Heart left ventricle (tissue), 16 donors: ENCODE measurements around the gene DOK3. TPM values are rescaled to one million over a fixed set of nuclear protein-coding genes. Genes with fewer than 3 reads are reported as not detected.

ENCODE experiments used
- ATAC-seq, 4 donors: fragments of 200-7000 bp; cut with Tn5 transposase; one replicate each; pipeline ENCODE4 v1.9.1; 2020 to 2022; ENCODE audit warnings: moderate library complexity in 4 of 4, mild to moderate bottlenecking in 3 of 4, moderate number of reproducible peaks in 1 of 4
- DNase-seq, 5 donors: peaks; one replicate each; pipeline ENCODE4 v3.0.0-alpha.2; 2020
- H3K27ac ChIP-seq, 12 donors: fragments of 200-600 bp; sonication (generic) in 4 of 12; one replicate each; pipeline versions ENCODE4 v1.5.0 to v1.8.0; 2016 to 2022; ENCODE audit warnings: mild to moderate bottlenecking in 2 of 12
- H3K27me3 ChIP-seq, 9 donors: fragments of 200-600 bp; sonication (generic) in 2 of 9; one replicate each; pipeline versions ENCODE4 v1.5.1 to v1.8.0; 2016 to 2022; ENCODE audit warnings: mild to moderate bottlenecking in 3 of 9
- H3K36me3 ChIP-seq, 9 donors: fragments of 200-600 bp; sonication (generic) in 2 of 9; one replicate each; pipeline versions ENCODE4 v1.5.0 to v1.8.0; 2018 to 2022; ENCODE audit warnings: mild to moderate bottlenecking in 2 of 9
- H3K4me1 ChIP-seq, 12 donors: fragments of 200-600 bp; sonication (generic) in 4 of 12; one replicate each; pipeline versions ENCODE4 v1.5.0 to v1.8.0; 2016 to 2022; ENCODE audit warnings: mild to moderate bottlenecking in 3 of 12
- H3K4me3 ChIP-seq, 12 donors: fragments of 200-600 bp; sonication (generic) in 4 of 12; one replicate each; pipeline versions ENCODE4 v1.5.0 to v1.8.0; 2017 to 2022; ENCODE audit warnings: mild to moderate bottlenecking in 9 of 12, moderate library complexity in 4 of 12
- H3K9me3 ChIP-seq, 12 donors: fragments of 200-600 bp; sonication (generic) in 4 of 12; one replicate each; pipeline versions ENCODE4 v1.5.0 to v1.8.0; 2016 to 2022; ENCODE audit warnings: mild to moderate bottlenecking in 1 of 12
- POLR2A ChIP-seq, 2 donors: fragments of 450-650 bp; IDR thresholded peaks; one replicate each; pipeline ENCODE4 v1.6.1; 2017; ENCODE audit warnings: antibody characterized with exemption in 2 of 2, mild to moderate bottlenecking in 2 of 2, moderate library complexity in 2 of 2
- WGBS, 4 donors: extraction: QIAGEN DNeasy Blood & Tissue Kit in 2 of 4; methylation state at CpG; one replicate each; pipeline versions ENCODE4 v1.1.5 to v1.1.7; 2013 to 2018; 5-methylcytosine and 5-hydroxymethylcytosine counted together
- intact Hi-C, 10 donors: fragments of 100-400 bp; cut with DNase I; formaldehyde crosslinking; loops; one replicate each; pipeline versions ENCODE4 v1.11.1 to v1.14.2; 2022
- polyA plus RNA-seq, 2 donors: library from polyadenylated mRNA; stranded (reverse); fragments of 200-250 nt; gene quantifications; one replicate each; pipeline ENCODE4 v1.2.3, GENCODE V29; 2013
- total RNA-seq, 9 donors: library from RNA; depleted of rRNA in 2 of 9; stranded (reverse); fragments of >200 nt in 2 of 9; fragmentation: NEBNext Ultra II Directional in 3 of 9; extraction: Animal tissue kit (Norgen Biotek cat#: 25700) in 3 of 9; gene quantifications; one replicate each; pipeline versions ENCODE4 v1.1.0 to v1.2.4, GENCODE V29; 2016 to 2023
- TF ChIP-seq, protein P1 (sequence below), 12 donors: fragments of 200-600 bp; sonication (generic) in 4 of 12; IDR thresholded peaks; one replicate each; pipeline versions ENCODE4 v1.5.0 to v1.8.0; 2018 to 2022; ENCODE audit warnings: antibody characterized with exemption in 12 of 12, mild to moderate bottlenecking in 5 of 12
- donor health status: ischemic (EF 13 %, LVEDD 7.1; RV severe dilation, severe dysfunction).
- donor health status: healthy with polysubstance abuse.
- donor health status: DM: no; HTN: yes; CAD: no.
- donor health status: DM: no; HTN: no; CAD: no.
- donor health status: ischemic (EF 25% LVEDD 6.9; RV normal size, moderate dysfunction).
- donor health status: ischemic (EF 25% LVEDD 5.7; RV mildly dilated, moderate dysfunction).
- donor health status: healthy.
- donor health status: DM: yes; HTN: yes; CAD: no.
- donor health status: ischemic (EF 35%, LVEDD 5.7; RV mildly dilated, moderate dysfunction).
- donor health status: nonischemic (EF 11% LVEDD 7.7; RV severe dilation, severe dysfunction).
- donor health status: DM: yes; HTN: yes; CAD: no.
- donor health status: PGD.
- donor health status: ischemic (EF 29% LVEDD 5.4; RV normal size, mild dysfunction).
- donor health status: nonischemic (EF 23%, LVEDD 6.1; RV moderate dilation, normal function).

Gene DOK3
- total and polyA plus RNA-seq, 11 donors: 0.77 to 23.8 (median 2.7) TPM

- intact Hi-C loops: no loop called here
- 92 to 95% (median 94%) methylated on average over 8 of the region's 8 CpGs for WGBS, 4 donors
- DNase-seq (peak in 2 of 5 donors; percentile 4 to 11), ATAC-seq (no peak)
- peaks cover 0 to 100% (median 98%) of the 10 kb centered on the region in 9 donors for H3K36me3 ChIP-seq
- no peak overlapping the region for H3K27ac ChIP-seq
- H3K4me3 ChIP-seq: no peak overlapping the region
- no peaks in the 10 kb centered on the region for H3K27me3 ChIP-seq
- TF ChIP-seq, protein P1, sequence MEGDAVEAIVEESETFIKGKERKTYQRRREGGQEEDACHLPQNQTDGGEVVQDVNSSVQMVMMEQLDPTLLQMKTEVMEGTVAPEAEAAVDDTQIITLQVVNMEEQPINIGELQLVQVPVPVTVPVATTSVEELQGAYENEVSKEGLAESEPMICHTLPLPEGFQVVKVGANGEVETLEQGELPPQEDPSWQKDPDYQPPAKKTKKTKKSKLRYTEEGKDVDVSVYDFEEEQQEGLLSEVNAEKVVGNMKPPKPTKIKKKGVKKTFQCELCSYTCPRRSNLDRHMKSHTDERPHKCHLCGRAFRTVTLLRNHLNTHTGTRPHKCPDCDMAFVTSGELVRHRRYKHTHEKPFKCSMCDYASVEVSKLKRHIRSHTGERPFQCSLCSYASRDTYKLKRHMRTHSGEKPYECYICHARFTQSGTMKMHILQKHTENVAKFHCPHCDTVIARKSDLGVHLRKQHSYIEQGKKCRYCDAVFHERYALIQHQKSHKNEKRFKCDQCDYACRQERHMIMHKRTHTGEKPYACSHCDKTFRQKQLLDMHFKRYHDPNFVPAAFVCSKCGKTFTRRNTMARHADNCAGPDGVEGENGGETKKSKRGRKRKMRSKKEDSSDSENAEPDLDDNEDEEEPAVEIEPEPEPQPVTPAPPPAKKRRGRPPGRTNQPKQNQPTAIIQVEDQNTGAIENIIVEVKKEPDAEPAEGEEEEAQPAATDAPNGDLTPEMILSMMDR (IDR thresholded peaks at IDR 0.05): no peak
- no peak for TF ChIP-seq POLR2A (IDR thresholded peaks at IDR 0.05)
- H3K9me3 ChIP-seq: no peaks in the 10 kb centered on the region
- H3K4me1 ChIP-seq: peaks cover 0 to 22% (median 0%) of the 10 kb centered on the region in 12 donors
Measured at GRCh38 chr5:177527595-177527994, 18.0 kb upstream of the DOK3 start.

- peak in 2 of 5 donors; percentile 2 to 9 for DNase-seq
- TF ChIP-seq POLR2A (IDR thresholded peaks at IDR 0.05): no peak
- TF ChIP-seq, protein P1 (IDR thresholded peaks at IDR 0.05): no peak
- no peak overlapping the region for H3K4me3 ChIP-seq
- intact Hi-C loops: no loop called here
- H3K27me3 ChIP-seq: no peaks in the 10 kb centered on the region
- peaks cover 0 to 100% (median 95%) of the 10 kb centered on the region in 9 donors for H3K36me3 ChIP-seq
- peaks cover 0 to 22% (median 0%) of the 10 kb centered on the region in 12 donors for H3K4me1 ChIP-seq
- WGBS, 4 donors: 88 to 92% (median 90%) methylated on average over 6 of the region's 6 CpGs
- no peak overlapping the region for H3K27ac ChIP-seq
- no peaks in the 10 kb centered on the region for H3K9me3 ChIP-seq
- ATAC-seq: no peak
Measured at GRCh38 chr5:177526791-177527190, 17.2 kb upstream of the DOK3 start.

- DNase-seq (peak in 2 of 5 donors; percentile 2 to 10), ATAC-seq (no peak)
- intact Hi-C loops: no loop called here
- 87 to 96% (median 89%) methylated on average over 4 of the region's 4 CpGs for WGBS, 4 donors
- no peak overlapping the region for H3K4me3 ChIP-seq
- no peaks in the 10 kb centered on the region for H3K27me3 ChIP-seq
- peaks cover 0 to 100% (median 95%) of the 10 kb centered on the region in 9 donors for H3K36me3 ChIP-seq
- no peaks in the 10 kb centered on the region for H3K9me3 ChIP-seq
- H3K4me1 ChIP-seq: peaks cover 0 to 21% (median 0%) of the 10 kb centered on the region in 12 donors
- H3K27ac ChIP-seq: no peak overlapping the region
- TF ChIP-seq POLR2A (IDR thresholded peaks at IDR 0.05): no peak
- TF ChIP-seq, protein P1 (IDR thresholded peaks at IDR 0.05): no peak
Measured at GRCh38 chr5:177526191-177526590, 16.6 kb upstream of the DOK3 start.

DNA sequence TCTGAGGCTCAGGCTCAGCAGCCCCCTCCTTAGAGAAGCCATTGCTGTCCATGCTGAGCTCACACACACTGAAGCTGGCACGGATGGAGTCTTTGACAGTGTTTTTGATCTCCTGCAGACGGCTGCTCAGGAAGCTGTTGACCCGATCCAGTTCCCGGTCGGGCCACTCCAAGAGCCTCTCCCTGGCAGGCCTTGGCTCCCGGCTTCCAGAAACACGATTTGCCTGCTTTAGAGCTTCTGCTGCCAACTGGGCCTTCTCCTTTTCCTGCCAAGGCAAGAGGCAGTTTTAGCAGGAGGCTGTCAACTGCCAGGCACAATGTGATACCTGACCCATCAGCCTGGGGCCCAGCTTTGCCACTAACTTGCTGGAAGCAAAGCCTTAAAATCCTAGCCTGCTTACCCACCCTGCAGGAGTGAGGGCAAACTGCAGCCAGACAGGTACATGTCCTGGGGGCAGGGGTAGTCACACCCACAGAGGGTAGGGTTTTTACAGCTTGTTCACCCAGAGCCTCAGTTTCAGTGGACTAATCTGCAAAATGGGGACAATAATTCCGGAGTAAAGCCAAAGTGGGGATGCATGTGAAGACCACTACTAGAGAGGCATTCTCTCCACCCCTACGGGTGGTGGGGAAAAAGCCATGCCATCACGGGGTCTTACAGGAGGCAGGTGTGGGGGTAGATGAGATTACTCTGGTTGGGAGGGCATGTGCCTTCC, 15.5 kb upstream of the DOK3 start:
- no peak for TF ChIP-seq POLR2A (IDR thresholded peaks at IDR 0.05)
- TF ChIP-seq, protein P1 (IDR thresholded peaks at IDR 0.05): no peak
- ATAC-seq: peak in 3 of 4 donors; percentile 55 to 73 (median 68)
- WGBS, 4 donors: 62 to 80% (median 69%) methylated on average over 10 of the region's 10 CpGs
- Histone ChIP-seq H3K4me3 (no peak overlapping the region), H3K27ac (peak overlapping the region in 3 of 12 donors; percentile 5 to 50 (median 41)), H3K9me3 (no peaks in the 10 kb centered on the region), H3K4me1 (peaks cover 0 to 14% (median 0%) of the 10 kb centered on the region in 12 donors), H3K27me3 (no peaks in the 10 kb centered on the region), H3K36me3 (peaks cover 0 to 100% (median 95%) of the 10 kb centered on the region in 9 donors)
- peak in 2 of 5 donors; percentile 63 to 65 for DNase-seq
- intact Hi-C loops: no loop called here
